IPS-NIHi7 (cell line): ENCODE results near the gene TTLL11.

Source experiments
- DNase-seq: peaks from one replicate; pipeline ENCODE4 v3.0.0; 2012; ENCODE audit warnings: mixed read lengths; ENCODE audit errors: extremely low spot score

Gene TTLL11

GRCh38 chr9:121939643-121940042 lies 153.5 kb downstream of the TTLL11 start:
- peak; percentile 32 for DNase-seq

- no peak for DNase-seq
Observed at GRCh38 chr9:121938621-121939020, 154.5 kb downstream of the TTLL11 start.

- DNase-seq = no peak
Observed at GRCh38 chr9:121937240-121937639, 155.9 kb downstream of the TTLL11 start.

- peak; percentile 72 for DNase-seq
Observed at GRCh38 chr9:121935739-121936138, 157.4 kb downstream of the TTLL11 start.

GRCh38 chr9:121930956-121931355 lies 162.2 kb downstream of the TTLL11 start:
- DNase-seq = no peak

- peak; percentile 82 for DNase-seq
Observed at GRCh38 chr9:121929893-121930875, 162.9 kb downstream of the TTLL11 start.

GRCh38 chr9:121927636-121928035 lies 165.5 kb downstream of the TTLL11 start:
- DNase-seq = no peak

- DNase-seq = no peak
Observed at GRCh38 chr9:121927081-121927480, 166.0 kb downstream of the TTLL11 start.

GRCh38 chr9:121926351-121926801 lies 166.7 kb downstream of the TTLL11 start:
- DNase-seq = no peak

- no peak for DNase-seq
Observed at GRCh38 chr9:121925935-121926334, 167.2 kb downstream of the TTLL11 start.

- no peak for DNase-seq
Observed at GRCh38 chr9:121924700-121925099, 168.4 kb downstream of the TTLL11 start.

GRCh38 chr9:121921444-121921843 lies 171.7 kb downstream of the TTLL11 start:
- DNase-seq = no peak

- DNase-seq = no peak
Observed at GRCh38 chr9:121917375-121918335, 175.5 kb downstream of the TTLL11 start.

- no peak for DNase-seq
Observed at GRCh38 chr9:121915304-121915625, 177.8 kb downstream of the TTLL11 start.

- DNase-seq = no peak
Observed at GRCh38 chr9:121914604-121915303, 178.4 kb downstream of the TTLL11 start.

- DNase-seq = no peak
Observed at GRCh38 chr9:121914017-121914595, 179.0 kb downstream of the TTLL11 start.

GRCh38 chr9:121912812-121913627 lies 180.1 kb downstream of the TTLL11 start:
- DNase-seq = no peak

GRCh38 chr9:121910491-121911040 lies 182.5 kb downstream of the TTLL11 start:
- no peak for DNase-seq

- DNase-seq = no peak
Observed at GRCh38 chr9:121909111-121909510, 184.0 kb downstream of the TTLL11 start.
